ENCODE data around the gene SIRT2.
A peak's percentile ranks its signal among the peaks of the same experiment; 100 is the strongest.
"Not testable (repeated sequence)": the region's sequence is repeated elsewhere in the genome, so short reads cannot be mapped to it uniquely, and the experiment has no call there.

SIRT2 gene

GRCh38 chr19:38862321-38863059 lies 36.9 kb downstream of the SIRT2 start:
- peak; percentile 32 for DNase-seq

GRCh38 chr19:38861368-38861767 lies 38.0 kb downstream of the SIRT2 start:
- no peak for DNase-seq

GRCh38 chr19:38859631-38860204 lies 39.7 kb downstream of the SIRT2 start:
- not testable (repeated sequence) for DNase-seq

GRCh38 chr19:38856813-38857212 lies 42.6 kb downstream of the SIRT2 start:
- no peak for DNase-seq

GRCh38 chr19:38855751-38856150 lies 43.7 kb downstream of the SIRT2 start:
- not testable (repeated sequence) for DNase-seq

GRCh38 chr19:38854961-38855360 lies 44.5 kb downstream of the SIRT2 start:
- not testable (repeated sequence) for DNase-seq

GRCh38 chr19:38853214-38853613 lies 46.2 kb downstream of the SIRT2 start:
- DNase-seq, result no peak

GRCh38 chr19:38852231-38853044 lies 47.0 kb downstream of the SIRT2 start:
- DNase-seq, result no peak

GRCh38 chr19:38851622-38852230 lies 47.7 kb downstream of the SIRT2 start:
- DNase-seq, result peak; percentile 70

GRCh38 chr19:38850976-38851621 lies 48.3 kb downstream of the SIRT2 start:
- DNase-seq, result no peak

GRCh38 chr19:38850436-38850975 lies 48.9 kb downstream of the SIRT2 start:
- no peak for DNase-seq

- peak; percentile 100 for DNase-seq
Measured at GRCh38 chr19:38849860-38850435, 49.5 kb downstream of the SIRT2 start, which contains the start of gene HNRNPL. TSS of gene HNRNPL (minus strand) at chr19:38849986. CDS start at chr19:38849966, 20 bp downstream.

GRCh38 chr19:38849147-38849859 lies 50.1 kb downstream of the SIRT2 start:
- DNase-seq, result peak; percentile 89

- DNase-seq, result no peak
Measured at GRCh38 chr19:38848299-38849146, 50.9 kb downstream of the SIRT2 start.

GRCh38 chr19:38846097-38846496 lies 53.3 kb downstream of the SIRT2 start:
- no peak for DNase-seq

GRCh38 chr19:38845374-38846024 lies 53.9 kb downstream of the SIRT2 start:
- DNase-seq, result no peak

GRCh38 chr19:38844093-38844686 lies 55.2 kb downstream of the SIRT2 start:
- no peak for DNase-seq

GRCh38 chr19:38843175-38843758 lies 56.2 kb downstream of the SIRT2 start:
- DNase-seq, result no peak

Measured in DMS 273 treated with DMSO at 0.1 percent for 48 hours (cell line).